ENCODE results near the gene LRTM2. TPM values are rescaled to one million over a fixed set of nuclear protein-coding genes. Genes with fewer than 3 reads are reported as not detected.

Gene LRTM2
- total RNA-seq, 1 donor: not detected

DNA sequence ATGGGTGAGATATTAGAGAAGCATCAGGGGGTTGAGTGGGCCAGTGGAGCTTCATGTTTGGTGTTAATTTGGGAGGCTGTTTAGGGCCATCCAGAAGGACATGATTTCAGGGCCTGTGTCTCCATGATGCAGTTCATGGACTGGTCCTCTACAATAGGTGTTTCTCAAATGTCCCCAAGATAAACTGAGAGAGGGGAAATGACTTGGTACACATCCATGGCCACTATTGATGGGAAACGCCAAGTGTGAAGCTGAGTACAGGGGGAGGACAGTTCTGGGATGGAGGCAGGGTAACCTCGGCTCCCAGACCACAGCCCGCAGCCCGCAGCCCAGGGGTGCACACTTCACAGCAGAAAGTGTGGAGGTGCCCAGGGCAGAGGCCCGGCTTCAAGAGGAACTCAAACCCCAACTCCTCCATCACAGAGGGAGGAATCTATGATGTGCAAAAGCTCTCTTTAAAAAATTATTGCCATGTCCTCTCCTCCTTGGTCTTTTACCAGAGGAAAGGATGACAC lies 64.8 kb downstream of the LRTM2 start:
- no peak overlapping the region for H3K4me3 ChIP-seq (ENCODE audit: low read depth, low read length)
- DNase-seq (ENCODE audit: low read depth): no peak
- TF ChIP-seq, protein P1, sequence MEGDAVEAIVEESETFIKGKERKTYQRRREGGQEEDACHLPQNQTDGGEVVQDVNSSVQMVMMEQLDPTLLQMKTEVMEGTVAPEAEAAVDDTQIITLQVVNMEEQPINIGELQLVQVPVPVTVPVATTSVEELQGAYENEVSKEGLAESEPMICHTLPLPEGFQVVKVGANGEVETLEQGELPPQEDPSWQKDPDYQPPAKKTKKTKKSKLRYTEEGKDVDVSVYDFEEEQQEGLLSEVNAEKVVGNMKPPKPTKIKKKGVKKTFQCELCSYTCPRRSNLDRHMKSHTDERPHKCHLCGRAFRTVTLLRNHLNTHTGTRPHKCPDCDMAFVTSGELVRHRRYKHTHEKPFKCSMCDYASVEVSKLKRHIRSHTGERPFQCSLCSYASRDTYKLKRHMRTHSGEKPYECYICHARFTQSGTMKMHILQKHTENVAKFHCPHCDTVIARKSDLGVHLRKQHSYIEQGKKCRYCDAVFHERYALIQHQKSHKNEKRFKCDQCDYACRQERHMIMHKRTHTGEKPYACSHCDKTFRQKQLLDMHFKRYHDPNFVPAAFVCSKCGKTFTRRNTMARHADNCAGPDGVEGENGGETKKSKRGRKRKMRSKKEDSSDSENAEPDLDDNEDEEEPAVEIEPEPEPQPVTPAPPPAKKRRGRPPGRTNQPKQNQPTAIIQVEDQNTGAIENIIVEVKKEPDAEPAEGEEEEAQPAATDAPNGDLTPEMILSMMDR (IDR thresholded peaks at IDR 0.05; ENCODE audit: insufficient read depth, low read length): no peak

DNA sequence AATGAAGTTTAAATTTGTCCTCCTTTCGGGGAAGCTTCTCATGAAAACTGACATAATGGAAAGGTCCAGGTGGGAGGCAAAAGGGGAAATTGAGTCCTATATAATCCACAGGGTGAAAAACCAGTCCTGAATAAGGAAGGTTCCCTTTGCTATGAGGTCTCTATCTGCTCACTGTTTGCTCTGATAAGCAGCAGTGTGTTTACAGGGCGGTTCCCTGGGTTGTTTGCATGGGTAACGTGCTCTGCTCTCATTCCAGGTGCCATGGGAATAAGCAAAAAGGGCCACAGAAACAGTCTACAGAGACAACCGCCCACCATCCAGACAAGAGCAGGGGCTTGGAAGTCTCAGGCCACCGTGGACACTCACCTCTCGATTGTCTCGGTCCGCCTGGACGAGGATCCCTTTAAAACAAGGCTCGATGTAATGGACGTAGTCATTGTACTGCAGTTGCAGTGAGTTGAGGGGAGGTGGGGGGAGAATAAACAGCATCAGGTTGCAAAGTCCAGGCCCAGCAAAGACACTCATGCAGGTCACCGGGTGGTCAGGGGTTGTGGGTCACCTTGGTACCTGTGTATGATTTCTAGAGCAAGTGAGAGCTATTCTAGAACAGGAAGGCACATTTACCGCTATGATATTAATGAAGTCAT lies 65.4 kb downstream of the LRTM2 start:
- no peak overlapping the region for H3K4me3 ChIP-seq (ENCODE audit: low read depth, low read length)
- DNase-seq (ENCODE audit: low read depth): no peak
- TF ChIP-seq, protein P1 (IDR thresholded peaks at IDR 0.05; ENCODE audit: insufficient read depth, low read length): no peak

Other genes starting within 250 kb of the LRTM2 start
- 1.1 and 11.2 TPM in 2 replicates for gene FBXL14, start 226.0 kb upstream of the LRTM2 start, total RNA-seq (ENCODE audit: low replicate concordance)
- 3.1 and 16.6 TPM in 2 replicates for gene WNT5B, start 191.3 kb upstream of the LRTM2 start, total RNA-seq (ENCODE audit: low replicate concordance)
- 12.4 and 26.0 TPM in 2 replicates for gene ADIPOR2, start 129.5 kb upstream of the LRTM2 start, total RNA-seq (ENCODE audit: low replicate concordance)
- 0.08 and 0.27 TPM in 2 replicates for gene CACNA2D4, start 98.1 kb downstream of the LRTM2 start, total RNA-seq (ENCODE audit: low replicate concordance)
- gene DCP1B, start 183.9 kb downstream of the LRTM2 start, total RNA-seq (ENCODE audit: low replicate concordance): 6.2 and 23.5 TPM in 2 replicates
- 6.0 and 16.6 TPM in 2 replicates for gene CACNA1C, start 232.4 kb downstream of the LRTM2 start, total RNA-seq (ENCODE audit: low replicate concordance)